ENCODE measurements around the gene ZCCHC4.

ZCCHC4 gene

GRCh38 chr4:25283948-25284347 lies 28.6 kb upstream of the ZCCHC4 start:
- no peaks in the 10 kb centered on the region for H3K79me2 ChIP-seq (ENCODE audit: insufficient read depth, low read length)
- no peak overlapping the region for H3K4me3 ChIP-seq (ENCODE audit: low read depth, low read length, poor library complexity, severe bottlenecking)
- H2AFZ ChIP-seq (ENCODE audit: low read length) = no peak overlapping the region
- H3K27ac ChIP-seq (ENCODE audit: low read depth, low read length, poor library complexity, severe bottlenecking) = no peak overlapping the region
- no peaks in the 10 kb centered on the region for H3K4me1 ChIP-seq (ENCODE audit: insufficient read depth, low read length, severe bottlenecking)
- no peaks in the 10 kb centered on the region for H3K36me3 ChIP-seq (ENCODE audit: insufficient read depth, low read length)
- H3F3A ChIP-seq (ENCODE audit: insufficient read depth, low read length) = no peaks in the 10 kb centered on the region
- TF ChIP-seq CTCF (IDR thresholded peaks at IDR 0.05; ENCODE audit: low read length) = no peak
- no peak for TF ChIP-seq EZH2 (IDR thresholded peaks at IDR 0.05; ENCODE audit: borderline replicate concordance, low read length)
- H3K4me2 ChIP-seq (ENCODE audit: low read length) = no peak overlapping the region
- no peak overlapping the region for H3K9ac ChIP-seq (ENCODE audit: low read length)
- H3K27me3 ChIP-seq (ENCODE audit: insufficient read depth, low read length) = no peaks in the 10 kb centered on the region
- H4K20me1 ChIP-seq (ENCODE audit: insufficient read depth, low read length) = no peaks in the 10 kb centered on the region
- H3K9me2 ChIP-seq (ENCODE audit: low read depth, low read length) = no peaks in the 10 kb centered on the region
- H3K9me3 ChIP-seq (ENCODE audit: low read length) = no peaks in the 10 kb centered on the region

GRCh38 chr4:25284466-25284865 lies 28.1 kb upstream of the ZCCHC4 start:
- Histone ChIP-seq H3K4me3 (ENCODE audit: low read depth, low read length, poor library complexity, severe bottlenecking) (no peak overlapping the region), H3K36me3 (ENCODE audit: insufficient read depth, low read length) (no peaks in the 10 kb centered on the region), H4K20me1 (ENCODE audit: insufficient read depth, low read length) (no peaks in the 10 kb centered on the region), H3K27ac (ENCODE audit: low read depth, low read length, poor library complexity, severe bottlenecking) (no peak overlapping the region), H3K9me3 (ENCODE audit: low read length) (no peaks in the 10 kb centered on the region), H3K9me2 (ENCODE audit: low read depth, low read length) (no peaks in the 10 kb centered on the region), H3K79me2 (ENCODE audit: insufficient read depth, low read length) (no peaks in the 10 kb centered on the region), H2AFZ (ENCODE audit: low read length) (no peak overlapping the region), H3K9ac (ENCODE audit: low read length) (no peak overlapping the region), H3F3A (ENCODE audit: insufficient read depth, low read length) (no peaks in the 10 kb centered on the region), H3K27me3 (ENCODE audit: insufficient read depth, low read length) (no peaks in the 10 kb centered on the region), H3K4me2 (ENCODE audit: low read length) (no peak overlapping the region), H3K4me1 (ENCODE audit: insufficient read depth, low read length, severe bottlenecking) (no peaks in the 10 kb centered on the region)
- TF ChIP-seq EZH2 (IDR thresholded peaks at IDR 0.05; ENCODE audit: borderline replicate concordance, low read length) = no peak
- TF ChIP-seq CTCF (IDR thresholded peaks at IDR 0.05; ENCODE audit: low read length) = no peak

GRCh38 chr4:25290490-25291067 lies 22.0 kb upstream of the ZCCHC4 start:
- Histone ChIP-seq H3K79me2 (ENCODE audit: insufficient read depth, low read length) (no peaks in the 10 kb centered on the region), H4K20me1 (ENCODE audit: insufficient read depth, low read length) (no peaks in the 10 kb centered on the region), H3K27me3 (ENCODE audit: insufficient read depth, low read length) (no peaks in the 10 kb centered on the region), H3K9me2 (ENCODE audit: low read depth, low read length) (no peaks in the 10 kb centered on the region), H3K36me3 (ENCODE audit: insufficient read depth, low read length) (no peaks in the 10 kb centered on the region), H3K4me1 (ENCODE audit: insufficient read depth, low read length, severe bottlenecking) (no peaks in the 10 kb centered on the region), H3K27ac (ENCODE audit: low read depth, low read length, poor library complexity, severe bottlenecking) (no peak overlapping the region), H2AFZ (ENCODE audit: low read length) (no peak overlapping the region), H3K9ac (ENCODE audit: low read length) (no peak overlapping the region), H3K4me2 (ENCODE audit: low read length) (no peak overlapping the region), H3K9me3 (ENCODE audit: low read length) (no peaks in the 10 kb centered on the region), H3F3A (ENCODE audit: insufficient read depth, low read length) (no peaks in the 10 kb centered on the region), H3K4me3 (ENCODE audit: low read depth, low read length, poor library complexity, severe bottlenecking) (no peak overlapping the region)
- TF ChIP-seq CTCF (IDR thresholded peaks at IDR 0.05; ENCODE audit: low read length) = no peak
